CD4-positive, alpha-beta T cell (primary cell): ENCODE data around the gene GNAO1. TPM values are rescaled to one million over a fixed set of nuclear protein-coding genes. Genes with fewer than 3 reads are reported as not detected.

ENCODE experiments used
- ATAC-seq: fragments of 200-7000 bp; cut with Tn5 transposase; one replicate; pipeline ENCODE4 v1.10.0; 2022; ENCODE audit warnings: mild to moderate bottlenecking; ENCODE audit not compliant: poor library complexity
- CTCF ChIA-PET: fragments of 350-600 bp; sonication (Branson Sonifier 250); formaldehyde crosslinking; loops from one replicate; lab custom pipeline; 2021; ENCODE audit warnings: antibody characterized with exemption, inconsistent platforms; lab: Charles Lee
- POLR2A ChIA-PET: fragments of 350-600 bp; sonication (Branson Sonifier 250); formaldehyde crosslinking; loops from one replicate; lab custom pipeline; 2021; ENCODE audit warnings: antibody characterized with exemption, inconsistent platforms; lab: Charles Lee
- DNase-seq, 14 experiments: peaks; one replicate each; pipeline ENCODE4 v3.0.0-alpha.2; 2013 to 2020; ENCODE audit warnings: mixed read lengths in 2 of 14
- H3K27ac ChIP-seq, 2 donors: one replicate each; pipeline versions ENCODE4 v1.5.1 to v1.7.0; 2013; ENCODE audit warnings: low read length in 2 of 2, low read depth in 1 of 2, mild to moderate bottlenecking in 1 of 2
- H3K27me3 ChIP-seq, 2 experiments: 1 replicate in 1 of 2; 2 replicates in 1 of 2; pipeline versions ENCODE4 v1.6.1 to v1.7.0; 2013; ENCODE audit warnings: low read length in 2 of 2, control low read depth in 1 of 2, mild to moderate bottlenecking in 1 of 2, moderate library complexity in 1 of 2; ENCODE audit not compliant: insufficient read depth in 2 of 2, control insufficient read depth in 1 of 2
- H3K36me3 ChIP-seq: one replicate; pipeline ENCODE4 v1.6.1; 2013; ENCODE audit warnings: low read length, control low read depth; ENCODE audit not compliant: insufficient read depth
- H3K4me1 ChIP-seq: one replicate; pipeline ENCODE4 v1.6.1; 2013; ENCODE audit warnings: low read length, control low read depth; ENCODE audit not compliant: insufficient read depth
- H3K4me3 ChIP-seq: one replicate; pipeline ENCODE4 v1.5.1; 2013; ENCODE audit warnings: mild to moderate bottlenecking, low read length, moderate library complexity
- H3K9me3 ChIP-seq, 2 experiments: 1 replicate in 1 of 2; 2 replicates in 1 of 2; pipeline versions ENCODE4 v1.6.1 to v1.7.0; 2013; ENCODE audit warnings: low read length in 2 of 2, mild to moderate bottlenecking in 2 of 2, control low read depth in 1 of 2, moderate library complexity in 1 of 2; ENCODE audit not compliant: control insufficient read depth in 1 of 2, insufficient read depth in 1 of 2
- H3K27ac Mint-ChIP-seq: one replicate; pipeline ENCODE4 v1.8.0; 2020; ENCODE audit warnings: mixed read lengths
- H3K27me3 Mint-ChIP-seq: one replicate; pipeline ENCODE4 v1.8.0; 2021; ENCODE audit warnings: mixed read lengths
- H3K36me3 Mint-ChIP-seq: one replicate; pipeline ENCODE4 v1.8.0; 2021; ENCODE audit warnings: low read depth, mixed read lengths
- H3K4me1 Mint-ChIP-seq: one replicate; pipeline ENCODE4 v1.8.0; 2021; ENCODE audit warnings: low read depth, mixed read lengths
- H3K4me3 Mint-ChIP-seq: one replicate; pipeline ENCODE4 v1.8.0; 2020; ENCODE audit warnings: mild to moderate bottlenecking, mixed read lengths
- H3K9me3 Mint-ChIP-seq: one replicate; pipeline ENCODE4 v1.8.0; 2020; ENCODE audit warnings: mixed read lengths
- CTCF ChIP-seq: fragments of 200-600 bp; IDR thresholded peaks from one replicate; pipeline ENCODE4 v1.8.0; 2022; ENCODE audit warnings: antibody characterized with exemption, mild to moderate bottlenecking
- intact Hi-C, 2 experiments: fragments of 100-400 bp; cut with DNase I in 1 of 2; cut with micrococcal nuclease in 1 of 2; formaldehyde crosslinking; loops; one replicate each; pipeline versions ENCODE4 v1.15.1 to v1.9.0; 2023 to 2025; cut with DNase I, micrococcal nuclease
- total RNA-seq, 174 experiments: library from RNA in 2 of 174; stranded (reverse) in 2 of 174; gene quantifications; one replicate each; pipeline ENCODE4 v1.2.3 and lab custom pipeline; 2021 to 2026

The GNAO1 gene
- total RNA-seq, 2 experiments from 2014 or later, result 7.3 to 7.9 TPM

DNA sequence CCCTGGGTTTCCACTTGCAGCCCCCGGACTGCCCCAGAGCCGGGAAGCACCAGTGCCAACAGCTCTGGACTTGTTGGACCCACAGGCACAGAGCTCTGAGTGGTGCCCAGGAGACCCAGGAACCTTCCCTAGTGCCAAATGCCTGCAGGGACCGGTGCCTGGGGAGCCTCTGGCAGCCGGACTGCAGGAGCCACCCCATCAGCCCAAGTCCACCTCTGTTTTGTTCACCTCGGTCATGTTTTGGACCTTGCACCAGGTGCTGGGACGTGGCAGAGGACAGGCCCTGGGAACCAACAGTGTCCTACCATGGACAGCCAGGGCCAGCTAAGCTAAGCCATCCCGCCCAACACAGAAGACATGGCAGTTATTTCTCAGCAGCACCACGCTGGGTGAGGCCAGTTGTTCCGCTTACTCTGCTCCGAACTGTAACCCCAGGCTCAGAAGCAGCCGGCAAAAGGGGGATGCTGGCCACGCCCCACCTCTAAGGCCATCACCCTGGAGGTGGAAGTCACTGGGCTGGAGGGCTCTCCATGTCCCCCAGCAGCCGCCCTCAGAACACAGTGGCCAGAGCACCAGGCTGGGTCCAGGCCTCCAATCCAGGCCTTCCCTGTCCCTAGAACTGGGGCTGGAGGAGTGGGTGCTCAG is 154.2 kb downstream of the GNAO1 start:
- ChIA-PET CTCF (no interaction called here), POLR2A (no interaction called here)
- Mint-ChIP-seq H3K4me3 (no peak overlapping the region), H3K36me3 (no peaks in the 10 kb centered on the region), H3K27ac (no peak overlapping the region), H3K9me3 (no peaks in the 10 kb centered on the region), H3K4me1 (no peaks in the 10 kb centered on the region), H3K27me3 (no peaks in the 10 kb centered on the region)
- Histone ChIP-seq H3K9me3 (no peaks in the 10 kb centered on the region), H3K27me3 (no peaks in the 10 kb centered on the region), H3K27ac (no peak overlapping the region), H3K4me1 (no peaks in the 10 kb centered on the region), H3K36me3 (no peaks in the 10 kb centered on the region), H3K4me3 (no peak overlapping the region)
- ATAC-seq, result no peak
- DNase-seq, result no peak
- no peak for TF ChIP-seq CTCF
- intact Hi-C loops, result no loop called here

GRCh38 chr16:56346131-56346890 is 155.0 kb downstream of the GNAO1 start:
- DNase-seq, result no peak
- no peaks in the 10 kb centered on the region for H3K36me3 ChIP-seq
- no peaks in the 10 kb centered on the region for H3K9me3 ChIP-seq
- H3K4me3 Mint-ChIP-seq, result no peak overlapping the region
- H3K4me1 ChIP-seq, result no peaks in the 10 kb centered on the region
- ChIA-PET POLR2A (interaction anchor here (0.5 kb wide), 1 partner anchor 158 kb away, joined by 3 read pairs; no protein-coding TSS in a partner anchor), CTCF (no interaction called here)
- H3K27ac ChIP-seq, result no peak overlapping the region
- intact Hi-C loops, result no loop called here
- no peaks in the 10 kb centered on the region for H3K9me3 Mint-ChIP-seq
- no peaks in the 10 kb centered on the region for H3K27me3 ChIP-seq
- no peak overlapping the region for H3K27ac Mint-ChIP-seq
- no peaks in the 10 kb centered on the region for H3K27me3 Mint-ChIP-seq
- no peak overlapping the region for H3K4me3 ChIP-seq
- no peaks in the 10 kb centered on the region for H3K36me3 Mint-ChIP-seq
- H3K4me1 Mint-ChIP-seq, result no peaks in the 10 kb centered on the region
- ATAC-seq, result no peak
- no peak for TF ChIP-seq CTCF

DNA sequence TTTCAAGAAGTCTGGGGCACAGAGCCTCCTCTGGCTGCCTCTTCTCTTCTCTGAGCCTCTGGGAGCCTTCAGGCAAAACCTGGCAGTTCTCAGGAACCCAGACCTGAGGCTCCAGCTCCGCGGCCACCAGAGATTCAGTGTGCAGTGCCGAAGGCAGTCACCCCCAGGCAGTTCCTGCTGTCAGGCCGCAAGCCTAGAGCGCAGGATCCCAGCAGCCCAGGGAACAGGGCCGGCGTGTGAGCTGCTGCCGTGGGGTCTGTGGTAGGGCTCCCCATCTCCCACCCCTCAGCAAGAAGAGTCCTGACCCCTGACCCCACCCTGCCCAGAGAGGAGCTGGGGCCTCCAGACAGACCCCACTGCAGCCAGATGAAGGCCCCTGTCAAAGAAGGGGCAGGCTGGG is 155.9 kb downstream of the GNAO1 start:
- Histone ChIP-seq H3K4me1 (no peaks in the 10 kb centered on the region), H3K27me3 (no peaks in the 10 kb centered on the region), H3K36me3 (no peaks in the 10 kb centered on the region), H3K9me3 (no peaks in the 10 kb centered on the region), H3K27ac (no peak overlapping the region), H3K4me3 (no peak overlapping the region)
- Mint-ChIP-seq H3K4me3 (no peak overlapping the region), H3K4me1 (no peaks in the 10 kb centered on the region), H3K27me3 (no peaks in the 10 kb centered on the region), H3K36me3 (no peaks in the 10 kb centered on the region), H3K9me3 (no peaks in the 10 kb centered on the region), H3K27ac (no peak overlapping the region)
- POLR2A ChIA-PET, result no interaction called here
- intact Hi-C loops, result no loop called here
- TF ChIP-seq CTCF, result no peak
- DNase-seq (no peak), ATAC-seq (no peak)
- CTCF ChIA-PET, result no interaction called here
